ENCODE measurements around the gene TDRD6.

GRCh38 chr6:46730921-46731461 is 43.3 kb downstream of the TDRD6 start:
- TF ChIP-seq CTCF (IDR thresholded peaks at IDR 0.05) = no peak
- TF ChIP-seq POLR2A (IDR thresholded peaks at IDR 0.05) = no peak

All from breast epithelium (tissue), 3 donors.